NCI-H510A treated with DMSO at 0.1 percent for 48 hours (cell line): ENCODE measurements around the gene IP6K3.

ENCODE experiments used
- DNase-seq: peaks from one replicate; lab custom pipeline; 2025; lab: John Stamatoyannopoulos, UW

Gene IP6K3

DNA sequence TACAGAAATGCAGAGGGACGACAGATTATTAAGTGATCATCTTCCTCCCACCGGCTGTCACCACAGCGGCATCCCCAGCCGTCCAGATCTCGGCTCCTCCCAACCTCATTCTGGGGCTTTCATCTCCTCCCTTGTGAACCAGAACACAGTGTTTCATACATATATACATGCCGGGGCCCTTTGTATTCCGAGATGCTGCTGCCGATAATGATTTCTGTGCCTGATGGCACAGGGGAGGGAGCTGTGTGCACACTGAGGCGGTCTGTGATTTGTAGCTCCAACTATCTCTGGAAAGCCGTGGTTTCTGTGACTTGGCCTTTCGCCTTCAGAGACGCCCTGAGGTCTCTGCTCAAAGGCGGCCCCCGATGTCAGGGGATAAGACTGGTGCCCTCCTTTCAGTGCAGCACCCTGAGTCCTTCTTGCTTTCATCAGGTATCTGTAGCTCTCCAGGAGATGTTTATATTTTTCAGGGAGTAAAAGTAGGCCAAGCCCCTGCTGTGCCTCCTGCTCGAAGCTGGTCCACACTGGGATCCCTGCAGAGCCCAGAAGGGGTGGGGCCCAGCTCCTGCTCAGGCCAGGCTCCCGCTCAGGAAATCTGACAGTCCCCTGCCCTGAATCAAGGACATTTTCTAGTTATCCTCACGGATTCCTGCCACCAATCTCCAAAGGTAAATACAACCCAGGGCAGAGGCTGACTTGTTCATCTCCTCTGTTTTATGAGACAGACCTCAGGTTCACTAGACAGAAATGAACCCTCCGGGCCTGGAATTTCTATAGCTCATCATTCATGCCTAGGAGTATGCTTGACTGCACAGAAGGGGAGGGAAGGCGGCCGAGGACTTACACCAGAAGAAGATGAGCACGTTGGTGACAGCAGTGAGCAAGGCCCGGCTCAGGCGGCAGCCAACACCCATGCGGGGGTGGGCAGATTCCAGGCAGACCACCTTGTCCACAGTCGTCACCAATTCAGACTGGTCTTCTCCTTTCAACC is 31.0 kb upstream of the IP6K3 start:
- DNase-seq: no peak

- DNase-seq: no peak
Measured at GRCh38 chr6:33776764-33777163, 30.1 kb upstream of the IP6K3 start.

DNA sequence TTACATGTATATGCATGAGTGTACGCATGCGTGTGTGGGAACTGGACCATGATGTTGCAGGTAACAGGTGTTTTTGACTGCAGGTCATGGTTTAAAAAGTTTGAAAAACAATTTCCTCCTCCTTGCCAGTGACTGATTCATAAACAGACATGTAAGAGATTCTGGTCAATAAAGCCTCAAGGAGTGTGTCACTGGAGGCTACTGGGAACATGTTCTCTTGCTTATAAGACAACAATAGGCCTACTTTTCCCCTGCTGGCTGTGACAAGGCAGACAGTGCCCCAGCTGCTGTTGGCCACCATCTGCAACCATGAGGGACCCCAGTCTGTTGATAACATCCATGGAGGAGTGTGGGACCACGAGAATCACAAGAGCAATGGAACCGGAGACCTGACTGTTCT is 29.5 kb upstream of the IP6K3 start:
- no peak for DNase-seq

DNA sequence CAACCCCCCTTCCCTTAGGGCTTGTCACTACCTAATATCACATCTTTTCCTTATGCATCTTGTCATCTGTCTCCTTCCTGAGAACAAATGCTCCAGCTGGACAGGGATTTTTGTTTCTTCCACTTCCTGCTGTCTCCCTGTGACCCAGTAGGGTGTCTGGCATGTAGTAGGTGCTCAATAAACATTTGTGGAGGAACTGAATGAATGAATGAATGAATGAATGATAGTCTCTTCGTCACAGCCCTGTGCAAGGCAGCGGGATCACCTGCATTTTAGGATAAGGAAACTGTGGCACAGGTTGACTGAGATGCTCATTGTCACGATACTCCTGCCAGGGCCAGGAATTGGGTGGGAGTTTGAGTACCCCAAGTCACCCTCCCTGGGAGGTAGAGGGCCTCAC is 28.1 kb upstream of the IP6K3 start:
- DNase-seq: no peak

GRCh38 chr6:33772902-33773472 is 26.3 kb upstream of the IP6K3 start:
- no peak for DNase-seq

GRCh38 chr6:33772082-33772830 is 25.6 kb upstream of the IP6K3 start:
- DNase-seq: no peak

DNA sequence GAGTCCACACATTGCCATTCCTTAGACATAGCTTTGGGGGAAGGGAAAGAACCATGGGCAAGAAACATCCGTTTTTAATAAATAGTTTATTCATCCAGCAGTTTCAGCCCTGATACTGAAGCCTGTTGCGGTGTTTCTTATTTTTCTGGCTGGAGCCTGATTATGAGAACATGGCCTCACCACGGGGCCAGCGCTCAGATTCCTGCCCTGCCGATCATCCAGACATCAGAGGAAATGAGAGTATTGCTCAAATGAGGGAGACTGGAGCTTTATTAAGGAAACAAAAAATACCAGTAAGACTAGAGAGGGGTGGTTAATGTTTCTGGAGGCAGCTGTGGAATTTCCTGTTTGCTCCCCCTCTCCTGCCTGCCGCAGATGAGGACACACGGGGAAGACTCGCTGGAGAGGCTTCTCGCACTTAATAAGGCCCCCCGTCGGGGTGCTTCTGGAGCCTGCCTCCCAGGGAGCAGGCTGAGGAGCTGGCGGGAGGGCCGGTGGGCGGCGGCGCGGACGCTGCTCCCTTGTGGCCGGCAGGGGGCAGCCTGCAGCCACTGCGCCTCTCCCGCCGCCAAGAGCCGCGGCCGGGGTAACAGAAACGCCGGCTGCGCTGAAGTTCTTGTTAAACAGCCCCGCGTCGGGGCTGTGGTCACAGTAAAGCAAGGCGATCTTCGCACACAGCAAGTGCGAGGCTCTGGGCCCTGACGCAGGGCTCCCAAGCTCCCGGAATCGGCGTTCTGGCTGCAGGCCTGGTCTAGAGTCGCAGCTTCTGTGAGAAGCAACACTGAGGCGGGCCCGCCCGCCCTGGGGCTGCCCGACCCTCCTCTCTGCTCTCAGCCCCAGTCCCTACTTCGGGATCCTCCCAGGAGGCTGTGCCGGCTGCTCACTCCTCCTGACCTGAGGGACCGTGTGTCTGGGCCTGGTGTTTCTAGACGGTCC is 24.7 kb upstream of the IP6K3 start:
- DNase-seq: peak; percentile 97

DNA sequence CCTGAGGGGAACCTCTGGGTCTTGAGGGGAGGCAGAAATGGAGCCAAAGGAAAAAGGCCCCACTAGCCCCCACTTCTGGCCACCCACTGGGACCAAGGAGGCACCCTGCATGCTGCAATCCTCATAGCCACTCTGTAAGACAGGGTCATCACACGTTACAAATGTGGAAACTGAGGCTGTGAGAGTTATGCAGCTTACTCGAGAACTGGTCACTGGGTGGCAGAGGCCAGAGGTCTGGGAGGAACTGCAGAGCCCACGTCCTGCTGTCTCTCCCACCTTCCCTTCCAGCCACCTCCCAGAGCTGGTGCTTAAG is 24.1 kb upstream of the IP6K3 start:
- no peak for DNase-seq

DNA sequence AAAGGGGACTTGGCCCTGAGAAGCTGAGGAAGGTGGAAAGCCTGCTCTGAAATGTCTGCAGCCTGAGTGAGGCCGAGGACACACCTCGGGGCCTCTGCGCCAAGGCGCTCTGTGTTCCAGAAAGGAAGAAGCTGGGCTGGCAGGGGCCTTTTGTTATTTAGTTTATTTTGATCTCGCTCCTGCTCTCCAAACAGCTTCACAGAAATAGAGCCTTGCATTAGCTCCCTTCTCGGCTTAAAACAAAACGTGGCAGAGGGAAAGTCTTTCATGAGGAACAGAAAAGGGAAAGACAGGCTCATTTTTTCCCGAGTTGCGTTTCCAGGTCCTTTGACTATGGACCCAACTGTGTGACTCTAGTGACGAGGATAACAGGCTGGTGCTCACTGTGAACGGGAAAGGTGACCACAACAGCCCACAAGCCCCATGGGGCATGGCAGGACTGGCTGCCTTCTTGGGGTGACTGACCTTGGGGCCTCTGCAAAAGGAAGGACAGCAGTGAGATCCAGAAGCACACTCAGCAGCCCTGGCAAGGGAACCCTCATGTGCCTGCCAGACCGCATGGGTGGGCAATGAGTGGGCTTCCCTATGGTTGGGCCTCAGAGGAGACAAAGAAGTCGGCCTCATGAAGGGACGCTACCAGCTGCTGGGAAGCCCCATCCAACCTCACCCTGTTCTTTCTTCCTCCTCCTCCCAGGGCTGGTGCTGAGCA is 23.6 kb upstream of the IP6K3 start:
- no peak for DNase-seq

DNA sequence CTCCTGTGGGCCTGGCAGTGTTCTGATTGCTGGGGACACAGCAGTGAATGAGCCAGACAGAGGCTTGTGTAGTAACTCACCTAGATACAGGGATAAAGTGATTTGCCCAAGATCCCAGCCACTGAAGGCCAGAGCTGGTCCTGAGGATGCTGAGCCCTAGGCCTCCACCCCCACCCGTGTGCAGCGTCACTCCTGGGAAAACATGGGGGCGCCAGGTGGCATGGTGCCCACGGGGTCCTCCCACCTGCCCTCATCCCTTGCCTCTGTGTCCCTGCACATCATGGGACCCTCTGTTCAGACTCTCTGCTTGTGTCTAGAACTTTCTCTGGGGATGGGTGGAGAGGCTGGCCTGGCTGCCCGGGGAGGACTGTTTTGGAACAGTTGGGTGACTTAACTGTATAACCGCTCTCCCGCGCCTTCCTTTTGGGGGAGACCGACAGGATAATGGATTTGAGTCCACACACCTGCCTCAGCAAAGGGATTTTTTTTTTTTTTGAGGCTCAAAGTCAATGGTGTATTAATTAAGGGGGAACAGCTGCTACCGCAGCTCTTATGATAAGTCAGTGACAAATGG is 22.6 kb upstream of the IP6K3 start:
- no peak for DNase-seq

DNA sequence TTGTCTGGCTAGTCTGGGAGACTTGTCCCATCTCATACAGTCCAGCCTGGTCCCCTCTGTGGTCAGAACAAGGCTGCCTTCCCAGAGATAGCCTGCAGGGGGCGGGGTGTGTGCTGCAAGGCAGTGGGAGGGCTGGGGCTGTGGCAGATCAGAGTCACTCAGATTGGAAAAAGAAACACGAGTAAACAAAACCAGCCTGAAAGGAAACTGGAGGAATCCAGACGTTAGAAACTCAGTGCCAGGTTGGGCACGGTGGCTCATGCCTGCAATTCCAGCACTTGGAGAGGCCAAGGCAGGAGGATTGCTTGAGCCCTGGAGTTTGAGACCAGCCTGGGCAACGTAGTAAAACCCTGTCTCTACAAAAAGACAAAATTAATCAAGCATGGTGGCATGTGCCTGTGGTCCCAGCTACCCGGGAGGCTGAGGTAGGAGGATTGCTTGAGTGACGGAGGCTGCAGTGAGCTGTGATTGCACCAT is 22.0 kb upstream of the IP6K3 start:
- DNase-seq: peak; percentile 81

DNA sequence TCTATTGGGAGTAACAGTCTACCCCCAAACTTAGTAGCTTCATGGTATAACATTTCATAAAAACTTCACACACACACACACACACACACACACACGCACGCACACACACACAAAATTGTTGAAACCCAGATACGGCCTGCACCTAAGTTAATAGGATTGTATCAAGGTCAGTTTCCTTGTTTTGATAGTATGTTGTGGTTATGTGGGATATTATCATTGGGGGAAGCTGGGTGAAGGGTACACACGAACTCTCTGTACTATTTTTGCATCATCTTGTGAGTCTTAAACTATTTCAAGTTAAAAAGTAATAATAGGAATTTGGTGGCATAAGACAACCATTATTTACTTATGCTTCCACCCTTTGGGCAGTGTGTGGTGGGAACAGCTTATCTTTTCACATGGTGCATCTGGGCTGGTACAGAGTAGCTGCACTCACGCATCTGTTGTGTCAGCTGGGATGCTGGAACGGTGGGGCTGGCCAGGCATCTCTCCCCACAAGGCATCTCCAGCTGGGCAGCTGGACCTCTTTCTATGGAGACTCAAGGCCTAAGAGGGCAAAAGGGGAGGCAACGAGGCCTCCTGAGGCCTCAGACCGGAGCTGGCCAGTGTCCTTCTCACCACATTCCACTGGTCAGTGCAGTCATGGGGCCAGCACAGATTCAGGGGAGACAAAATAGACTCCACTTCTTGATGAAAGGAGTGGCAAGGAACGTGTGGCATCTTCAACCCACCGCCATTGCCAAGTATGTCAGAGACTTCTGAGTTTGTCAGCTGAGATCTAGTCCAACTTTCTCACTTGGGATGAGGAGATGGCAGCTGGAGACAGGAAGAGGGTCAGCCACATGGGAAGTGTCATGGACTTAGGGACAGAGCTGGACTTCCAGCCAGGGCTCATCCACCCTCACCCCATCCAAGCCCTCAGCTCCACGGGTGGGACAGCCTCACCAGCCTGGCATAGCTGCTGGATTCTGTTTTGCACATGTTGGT is 20.5 kb upstream of the IP6K3 start:
- no peak for DNase-seq

- no peak for DNase-seq
Measured at GRCh38 chr6:33765368-33765767, 18.7 kb upstream of the IP6K3 start.

- no peak for DNase-seq
Measured at GRCh38 chr6:33764036-33764435, 17.3 kb upstream of the IP6K3 start.

DNA sequence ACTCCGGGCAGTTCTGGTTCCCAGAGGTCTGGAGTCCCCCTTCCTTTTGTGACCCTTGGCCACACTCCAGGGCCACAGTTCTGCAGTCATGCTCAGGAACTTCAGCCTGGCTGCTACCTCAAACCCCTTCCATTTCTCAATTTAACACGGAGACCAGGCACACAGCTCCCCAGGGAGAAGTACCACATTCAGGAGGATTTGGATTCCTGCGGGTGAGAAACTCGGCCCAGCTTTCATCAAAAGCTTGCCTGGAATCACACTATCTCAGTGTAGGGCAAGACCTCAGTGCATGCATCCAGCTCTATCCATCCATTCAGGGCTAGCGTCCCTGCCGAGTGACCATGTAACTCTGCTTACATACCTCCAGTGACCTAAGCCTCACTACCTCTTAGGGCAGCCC is 16.8 kb upstream of the IP6K3 start:
- no peak for DNase-seq

- DNase-seq: no peak
Measured at GRCh38 chr6:33762713-33763112, 16.0 kb upstream of the IP6K3 start.

DNA sequence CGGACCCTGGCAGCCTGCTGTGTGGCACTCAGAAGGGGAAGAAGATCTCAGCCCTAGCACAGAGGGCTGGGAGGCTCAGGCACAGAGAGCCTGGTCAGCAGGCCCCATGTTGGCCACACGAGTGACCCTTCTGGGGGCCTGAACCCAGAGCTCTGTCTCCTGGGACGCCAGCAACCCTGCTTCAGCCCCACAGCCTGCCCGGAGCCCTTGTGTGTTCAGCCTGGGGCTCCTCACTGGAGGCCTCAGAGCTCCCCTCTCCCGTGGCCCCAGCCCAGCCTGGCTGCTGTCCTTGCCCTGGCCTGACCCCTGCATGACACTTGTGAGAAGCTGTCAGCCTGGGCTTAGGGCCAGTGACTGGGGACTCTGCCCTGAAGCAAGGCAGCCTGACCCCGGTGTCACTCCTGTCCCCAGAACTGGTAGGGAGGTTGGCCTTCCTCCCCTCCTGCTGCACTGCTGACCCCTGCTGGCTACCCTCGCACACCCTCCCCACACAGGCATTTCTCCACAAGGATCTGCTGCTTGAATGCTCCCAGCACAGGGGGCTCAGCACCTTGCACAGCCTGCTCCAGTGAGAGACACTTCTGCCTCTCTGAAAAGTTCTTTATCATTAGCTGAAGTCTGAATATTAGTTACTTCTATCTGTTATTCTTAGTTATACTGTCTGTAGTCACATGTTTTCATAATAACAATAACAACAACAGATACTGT is 15.4 kb upstream of the IP6K3 start:
- DNase-seq: peak; percentile 84

DNA sequence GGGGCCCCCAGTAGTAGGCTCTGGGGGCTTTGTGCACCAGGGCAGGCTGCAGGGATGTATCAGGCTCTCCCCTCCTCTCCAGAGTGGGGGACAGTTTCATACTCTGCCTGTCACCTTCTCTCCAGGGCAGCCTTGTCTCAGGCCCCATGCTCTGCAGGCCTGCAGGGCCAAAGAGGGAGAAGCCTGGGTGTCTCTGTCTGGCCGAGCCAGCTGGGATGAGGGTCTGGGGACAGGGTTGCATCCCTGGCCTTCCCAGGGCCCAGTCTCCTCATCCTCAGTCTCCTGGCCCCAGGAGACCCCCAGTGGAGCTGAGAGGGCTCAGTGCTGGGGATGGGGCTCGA is 14.8 kb upstream of the IP6K3 start:
- no peak for DNase-seq
